Stimulated activated memory B cell treated with anti-CD40 and anti-IgM and Interleukin-4, amounts not matched to agents 10 μg/mL and 1 μg/mL and 100 μg/mL, for 72 hours (primary cell): ENCODE measurements around the gene GUCY2D.
A peak's percentile ranks its signal among the peaks of the same experiment; 100 is the strongest.
"Not testable (repeated sequence)": the region's sequence is repeated elsewhere in the genome, so short reads cannot be mapped to it uniquely, and the experiment has no call there.

ENCODE experiments used
- ATAC-seq: fragments of 150-1000 bp; cut with Tn5 transposase; 2 replicates; pipeline ENCODE4 v1.10.0; 2021
- H3K27ac Mint-ChIP-seq: one replicate; pipeline ENCODE4 v1.8.0; 2022; ENCODE audit warnings: mild to moderate bottlenecking, mixed read lengths
- H3K27me3 Mint-ChIP-seq: one replicate; pipeline ENCODE4 v1.8.0; 2022; ENCODE audit warnings: mixed read lengths
- H3K36me3 Mint-ChIP-seq: one replicate; pipeline ENCODE4 v1.8.0; 2022; ENCODE audit warnings: mixed read lengths
- H3K4me1 Mint-ChIP-seq: one replicate; pipeline ENCODE4 v1.8.0; 2022; ENCODE audit warnings: mixed read lengths
- H3K4me3 Mint-ChIP-seq: one replicate; pipeline ENCODE4 v1.8.0; 2022; ENCODE audit warnings: mild to moderate bottlenecking, moderate library complexity, mixed read lengths
- H3K9me3 Mint-ChIP-seq: one replicate; pipeline ENCODE4 v1.8.0; 2022; ENCODE audit warnings: mixed read lengths

GUCY2D gene

DNA sequence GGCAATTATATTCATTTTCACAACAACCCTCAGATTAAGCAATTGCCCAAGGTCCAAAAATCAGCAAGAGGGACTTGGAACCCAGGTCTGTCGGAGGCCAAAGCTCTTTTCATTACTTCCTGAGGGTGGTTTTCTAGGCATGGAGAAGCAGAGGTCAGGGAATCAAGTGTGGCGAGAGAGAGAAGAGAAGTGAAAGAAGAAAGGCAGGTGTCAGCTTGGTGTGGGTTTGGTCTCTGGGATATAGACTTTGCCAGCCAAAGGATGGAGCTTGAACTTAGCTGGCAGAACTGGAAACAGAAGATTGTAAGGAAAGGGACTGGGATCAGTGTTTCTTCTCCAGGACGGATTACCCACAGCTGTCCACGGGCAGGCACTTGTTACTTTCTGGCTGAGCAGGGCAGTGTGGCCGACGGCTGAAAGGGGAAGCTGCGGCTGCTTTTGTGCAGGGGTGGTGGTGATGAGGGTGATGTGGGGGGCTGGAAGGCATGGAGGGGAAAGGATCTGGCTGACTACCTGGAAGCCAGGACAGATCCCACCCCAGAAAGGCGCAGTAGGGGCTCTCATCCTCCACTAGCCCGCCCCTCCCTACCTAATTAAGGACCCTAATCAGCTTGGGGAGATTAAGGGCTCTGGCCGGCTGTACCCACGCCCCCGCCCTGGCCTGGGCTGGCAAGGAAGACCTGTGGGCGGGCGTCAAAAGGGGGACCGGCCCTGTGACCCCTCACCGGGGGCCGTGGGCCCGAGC, at the start of gene GUCY2D:
GUCY2D (plus strand) TSS at position 640 of the 745 bp plus-strand sequence. CDS start 433 bp downstream, outside the sequence.
- ATAC-seq = peak; percentile 68
- Mint-ChIP-seq H3K4me1 (peaks cover 21% of the 10 kb centered on the region), H3K4me3 (peak within 1 kb of the TSS; percentile 69), H3K36me3 (no peaks in the 10 kb centered on the region), H3K27ac (peak within 1 kb of the TSS; percentile 10), H3K9me3 (peaks cover 4% of the 10 kb centered on the region), H3K27me3 (peaks cover 67% of the 10 kb centered on the region)

DNA sequence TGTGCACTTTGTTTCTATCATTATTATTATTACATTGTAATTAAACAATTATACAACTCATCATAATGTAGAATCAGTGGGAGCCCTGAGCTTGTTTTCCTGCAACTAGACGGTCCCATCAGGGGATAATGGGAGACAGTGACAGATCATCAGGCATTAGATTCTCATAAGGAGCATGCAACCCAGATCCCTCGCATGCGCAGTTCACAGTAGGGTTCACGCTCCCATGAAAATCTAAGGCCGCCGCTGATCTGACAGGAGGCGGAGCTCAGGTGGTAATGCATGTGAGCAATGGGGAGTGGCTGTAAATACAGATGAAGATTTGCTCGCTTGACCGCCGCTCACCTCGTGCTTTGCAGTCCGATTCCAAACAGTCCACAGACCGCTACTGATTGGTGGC, 49.1 kb upstream of the GUCY2D start:
- Mint-ChIP-seq H3K4me1 (peaks cover 15% of the 10 kb centered on the region), H3K36me3 (peaks cover 21% of the 10 kb centered on the region)
- not testable (repeated sequence) for H3K27me3 Mint-ChIP-seq, ATAC-seq, H3K9me3 Mint-ChIP-seq, H3K27ac Mint-ChIP-seq, H3K4me3 Mint-ChIP-seq

DNA sequence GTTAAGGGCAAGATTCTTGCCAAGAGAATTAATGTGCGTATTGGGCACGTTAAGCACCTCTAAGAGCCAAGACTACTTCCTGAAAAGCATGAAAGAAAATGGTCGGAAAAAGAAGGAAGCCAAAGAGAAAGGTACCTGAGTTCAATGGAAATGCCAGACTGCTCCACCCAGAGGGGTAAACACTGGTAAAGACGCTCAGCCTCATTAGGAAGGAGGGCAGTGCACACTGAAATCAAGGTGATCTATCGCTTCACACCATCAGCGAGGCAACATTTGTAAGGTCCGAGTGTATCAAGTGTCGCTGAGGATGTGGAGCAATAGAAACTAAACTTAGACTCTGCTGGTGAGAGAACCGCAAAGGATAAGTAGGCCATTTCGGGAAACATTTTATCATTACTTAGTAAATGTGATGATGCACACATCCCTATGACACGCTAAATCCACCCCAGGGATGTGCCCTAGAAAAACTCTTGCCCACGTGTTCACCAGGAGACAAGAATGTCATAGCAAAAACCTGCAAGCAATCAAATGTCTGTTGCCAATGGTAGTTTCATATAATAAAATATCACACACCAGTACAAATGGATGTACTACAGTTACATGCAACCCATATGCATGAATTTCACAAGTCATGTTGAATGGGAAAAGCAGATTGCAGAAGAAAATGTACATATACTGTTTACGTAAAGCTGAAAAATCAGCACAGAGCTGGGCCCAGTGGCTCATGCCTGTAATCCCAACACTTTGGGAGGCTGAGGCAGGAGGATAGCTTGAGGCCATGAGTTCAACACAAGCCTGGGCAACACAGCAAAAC, 46.8 kb upstream of the GUCY2D start:
- Mint-ChIP-seq H3K4me3 (no peak overlapping the region), H3K4me1 (peaks cover 15% of the 10 kb centered on the region), H3K9me3 (no peaks in the 10 kb centered on the region), H3K27ac (no peak overlapping the region), H3K36me3 (no peaks in the 10 kb centered on the region), H3K27me3 (peaks cover 8% of the 10 kb centered on the region)
- no peak for ATAC-seq

DNA sequence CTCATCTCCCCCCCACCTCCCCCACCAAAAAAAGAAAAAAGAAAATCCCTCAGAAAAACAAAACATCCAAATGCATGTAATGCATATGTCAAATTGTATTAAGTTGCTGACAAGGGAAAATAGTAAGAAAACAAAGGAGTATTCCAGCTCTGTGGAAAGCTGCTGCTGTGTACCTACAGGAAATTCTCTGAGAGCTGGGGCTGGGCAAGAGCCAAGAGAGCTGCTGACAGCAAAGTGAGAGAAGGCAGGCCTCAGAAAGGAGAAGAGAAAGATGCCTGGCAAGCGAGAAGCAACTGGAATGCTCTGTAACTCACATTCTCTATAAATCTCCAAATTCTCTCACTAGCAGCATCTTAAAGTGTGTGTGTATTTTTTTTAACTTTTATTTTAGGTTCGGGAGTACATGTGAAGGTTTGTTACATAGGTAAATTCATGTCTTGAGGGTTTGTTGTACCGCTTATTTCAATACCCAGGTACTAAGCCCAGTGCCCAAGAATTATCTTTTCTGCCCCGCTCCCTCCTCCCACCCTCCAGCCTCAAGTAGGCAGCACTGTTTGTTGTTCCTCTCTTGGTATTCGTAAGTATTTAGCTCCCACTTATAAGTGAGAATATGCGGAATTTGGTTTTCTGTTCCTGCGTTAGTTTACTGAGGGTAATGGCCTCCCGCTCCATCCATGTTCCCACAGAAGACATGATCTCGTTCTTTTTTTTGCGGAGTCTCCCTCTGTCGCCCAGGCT, 46.0 kb upstream of the GUCY2D start:
- no peaks in the 10 kb centered on the region for H3K9me3 Mint-ChIP-seq
- no peak for ATAC-seq
- H3K36me3 Mint-ChIP-seq = no peaks in the 10 kb centered on the region
- H3K4me1 Mint-ChIP-seq = peaks cover 9% of the 10 kb centered on the region
- no peak overlapping the region for H3K27ac Mint-ChIP-seq
- no peak overlapping the region for H3K4me3 Mint-ChIP-seq
- H3K27me3 Mint-ChIP-seq = peaks cover 16% of the 10 kb centered on the region

DNA sequence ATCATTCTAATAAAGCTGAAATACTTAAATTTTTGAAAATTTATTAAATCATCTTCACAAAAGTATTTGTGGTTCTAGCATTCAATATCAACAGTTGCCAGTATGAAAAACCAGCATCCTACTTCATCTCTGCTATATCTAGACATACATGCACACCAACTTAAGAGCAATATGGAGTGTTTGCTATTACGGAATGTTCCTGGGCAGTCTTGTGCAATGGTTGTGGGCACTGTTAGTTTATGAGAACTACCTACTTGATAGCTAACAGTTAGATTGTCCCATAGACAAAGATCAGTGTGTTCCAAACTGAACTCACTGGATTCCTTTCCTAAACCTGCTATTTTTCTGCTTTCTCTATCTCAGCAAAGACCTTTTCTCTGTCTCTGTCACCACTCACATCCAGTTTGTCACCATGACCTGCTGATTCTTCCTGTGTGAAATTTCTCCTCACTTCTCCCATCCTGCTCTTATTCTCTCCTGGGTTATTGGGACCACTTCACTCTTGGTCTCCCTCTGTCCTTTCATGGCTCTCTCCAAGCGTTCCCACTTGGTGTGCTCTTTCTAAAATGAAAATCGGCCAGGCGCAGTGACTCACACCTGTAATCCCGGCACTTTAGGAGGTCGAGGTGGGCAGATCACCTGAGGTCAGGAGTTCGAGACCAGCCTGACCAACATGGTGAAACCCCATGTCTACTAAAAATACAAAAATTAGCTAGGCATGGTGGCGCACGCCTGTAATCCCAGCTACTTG, 42.7 kb upstream of the GUCY2D start:
- Mint-ChIP-seq H3K27ac (no peak overlapping the region), H3K27me3 (peaks cover 22% of the 10 kb centered on the region)

DNA sequence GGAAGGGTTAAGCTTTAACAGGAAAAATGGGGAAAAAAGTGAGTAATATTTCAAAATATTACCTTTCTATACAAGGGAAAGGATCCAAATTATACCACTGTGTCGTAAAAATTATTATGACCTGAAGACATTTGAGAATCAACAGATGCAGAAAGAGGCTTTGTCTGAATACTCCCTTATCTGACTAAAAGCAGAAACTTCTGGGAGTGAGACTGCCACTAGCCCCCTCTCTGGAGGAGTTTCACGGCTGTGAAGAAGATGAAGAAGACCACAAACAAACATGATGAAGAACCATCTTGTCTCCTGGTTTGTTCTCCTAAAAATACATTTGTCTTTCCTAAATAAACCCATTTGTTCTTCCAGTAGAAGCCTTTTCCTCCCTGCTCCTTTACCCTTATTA, 41.0 kb upstream of the GUCY2D start:
- no peaks in the 10 kb centered on the region for H3K9me3 Mint-ChIP-seq
- no peaks in the 10 kb centered on the region for H3K36me3 Mint-ChIP-seq
- ATAC-seq = no peak
- peaks cover 22% of the 10 kb centered on the region for H3K27me3 Mint-ChIP-seq
- H3K4me3 Mint-ChIP-seq = no peak overlapping the region
- no peak overlapping the region for H3K27ac Mint-ChIP-seq
- H3K4me1 Mint-ChIP-seq = no peaks in the 10 kb centered on the region

More for the DNA sequence above, 42.7 kb upstream of the GUCY2D start:
- no peak for ATAC-seq
- no peaks in the 10 kb centered on the region for H3K36me3 Mint-ChIP-seq
- H3K4me3 Mint-ChIP-seq = no peak overlapping the region
- no peaks in the 10 kb centered on the region for H3K9me3 Mint-ChIP-seq
- H3K4me1 Mint-ChIP-seq = no peaks in the 10 kb centered on the region

DNA sequence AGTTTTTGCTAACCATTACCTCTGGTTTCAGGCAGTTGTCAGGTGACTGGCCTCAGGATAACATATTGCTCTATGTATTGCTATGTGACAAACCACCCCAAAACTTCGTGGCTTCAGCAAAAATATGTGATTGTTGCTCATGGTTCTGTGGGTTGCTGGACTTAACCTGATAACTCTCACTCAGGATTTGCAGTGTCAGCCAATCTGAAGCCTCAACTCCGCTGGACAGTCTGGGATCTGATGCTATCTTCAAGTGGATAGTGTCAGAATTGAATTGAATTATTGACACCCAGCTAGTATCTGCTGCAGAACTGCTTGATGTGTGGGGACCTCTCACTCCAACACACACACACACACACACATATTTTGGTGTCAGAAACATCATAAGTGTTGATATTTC, 34.7 kb upstream of the GUCY2D start:
- Mint-ChIP-seq H3K27me3 (peaks cover 22% of the 10 kb centered on the region), H3K4me3 (no peak overlapping the region), H3K4me1 (no peaks in the 10 kb centered on the region), H3K36me3 (no peaks in the 10 kb centered on the region), H3K27ac (no peak overlapping the region), H3K9me3 (no peaks in the 10 kb centered on the region)
- ATAC-seq = no peak

DNA sequence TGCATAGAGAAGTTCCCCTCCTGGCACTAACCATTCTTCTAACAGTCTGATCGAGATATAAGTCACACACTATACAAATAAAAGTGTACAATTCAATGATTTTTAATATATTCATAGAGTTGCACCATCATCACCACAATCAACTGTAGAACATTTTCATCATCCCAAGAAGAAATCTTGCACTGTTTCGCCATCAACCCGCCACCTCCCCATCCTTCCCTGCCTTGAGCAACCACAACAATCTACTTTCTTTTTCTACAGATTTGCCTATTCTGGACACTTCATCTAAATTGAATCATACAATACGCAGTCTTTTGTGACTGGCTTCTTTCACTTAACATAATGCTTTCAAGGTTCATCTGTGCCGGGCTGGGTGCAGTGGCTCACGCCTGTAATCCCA, 33.0 kb upstream of the GUCY2D start:
- Mint-ChIP-seq H3K4me1 (no peaks in the 10 kb centered on the region), H3K27me3 (peaks cover 25% of the 10 kb centered on the region), H3K9me3 (peaks cover 3% of the 10 kb centered on the region), H3K36me3 (peaks cover 2% of the 10 kb centered on the region), H3K27ac (no peak overlapping the region), H3K4me3 (no peak overlapping the region)
- ATAC-seq = no peak

DNA sequence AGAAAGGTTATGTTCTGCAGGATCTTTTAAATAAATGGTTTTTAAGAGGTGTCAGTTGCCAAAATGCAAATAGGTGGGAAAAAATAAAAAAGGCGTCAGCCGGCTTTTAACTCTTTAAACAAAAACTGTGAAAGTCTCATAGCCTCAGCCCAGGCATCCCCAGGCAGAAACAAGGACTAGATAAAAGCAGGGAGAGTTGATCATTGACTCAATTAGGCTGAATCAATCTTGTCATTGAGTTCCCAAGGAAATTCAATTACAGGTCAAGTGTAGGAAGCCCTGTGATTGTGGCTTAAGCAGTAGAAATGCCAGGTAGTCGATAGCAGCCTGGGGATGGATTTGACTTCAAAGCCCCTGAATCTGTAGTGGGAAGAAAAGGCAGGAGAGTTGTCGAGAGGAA, 30.8 kb upstream of the GUCY2D start:
- Mint-ChIP-seq H3K9me3 (peaks cover 14% of the 10 kb centered on the region), H3K4me3 (no peak overlapping the region), H3K4me1 (no peaks in the 10 kb centered on the region), H3K36me3 (peaks cover 16% of the 10 kb centered on the region), H3K27ac (no peak overlapping the region), H3K27me3 (peaks cover 41% of the 10 kb centered on the region)
- ATAC-seq = no peak

DNA sequence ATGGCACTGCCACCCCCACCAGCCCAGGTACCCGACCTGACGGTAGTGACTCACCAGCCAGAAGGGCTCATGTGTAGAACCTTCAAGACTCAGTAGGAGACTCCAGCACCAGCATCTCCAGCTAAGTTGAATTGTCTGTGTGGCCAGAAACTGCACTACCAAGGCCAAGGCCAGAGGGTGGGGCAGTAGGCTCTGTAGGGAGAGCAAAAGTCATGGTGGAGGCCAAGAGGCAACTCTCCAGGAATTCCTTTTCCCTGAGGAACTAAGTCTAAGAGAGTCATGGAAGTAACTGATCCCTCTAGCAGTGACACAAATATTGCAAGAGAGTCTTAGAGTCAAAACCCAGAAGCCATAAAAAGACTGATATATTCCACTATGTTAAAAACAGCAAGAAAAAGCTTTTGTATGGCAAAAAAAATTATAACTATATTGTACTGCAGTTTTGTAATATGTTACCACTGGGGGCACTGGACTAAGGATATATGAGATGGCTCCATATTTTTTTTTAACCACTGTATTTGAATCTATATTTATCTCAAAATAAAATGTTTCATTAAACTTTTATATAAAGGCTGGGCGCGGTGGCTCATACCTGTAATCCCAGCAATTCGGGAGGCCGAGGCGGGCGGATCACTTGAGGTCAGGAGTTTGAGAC, 30.2 kb upstream of the GUCY2D start:
- H3K27ac Mint-ChIP-seq = no peak overlapping the region
- peaks cover 14% of the 10 kb centered on the region for H3K9me3 Mint-ChIP-seq
- peaks cover 47% of the 10 kb centered on the region for H3K27me3 Mint-ChIP-seq
- no peaks in the 10 kb centered on the region for H3K4me1 Mint-ChIP-seq
- H3K36me3 Mint-ChIP-seq = peaks cover 16% of the 10 kb centered on the region
- no peak overlapping the region for H3K4me3 Mint-ChIP-seq
- no peak for ATAC-seq

DNA sequence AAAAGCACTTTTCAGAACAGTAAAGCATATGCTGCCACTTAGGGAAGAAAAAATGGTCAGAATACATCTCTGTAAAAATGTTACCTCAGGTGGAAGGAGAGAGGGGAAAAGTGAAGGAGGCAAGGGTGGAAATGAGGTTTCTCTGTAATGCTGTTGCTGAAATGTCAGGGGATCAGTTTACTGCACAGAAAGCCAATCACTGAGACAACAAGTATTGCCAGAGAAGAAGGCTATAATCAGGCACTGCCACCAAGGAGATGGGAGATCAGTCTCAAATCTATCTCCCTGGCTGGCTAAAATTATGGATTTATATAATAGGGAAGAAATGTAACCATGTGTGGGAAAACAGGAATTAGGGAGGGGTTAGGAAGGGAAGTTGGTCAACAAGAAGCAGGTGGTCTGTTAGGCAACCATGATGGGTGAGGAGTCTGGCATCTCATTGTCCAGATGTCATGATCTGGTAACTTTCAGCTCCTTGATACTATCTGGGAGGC, 27.7 kb upstream of the GUCY2D start:
- Mint-ChIP-seq H3K4me1 (no peaks in the 10 kb centered on the region), H3K27me3 (peaks cover 51% of the 10 kb centered on the region), H3K36me3 (peaks cover 16% of the 10 kb centered on the region), H3K27ac (no peak overlapping the region), H3K4me3 (no peak overlapping the region), H3K9me3 (peaks cover 14% of the 10 kb centered on the region)
- ATAC-seq = no peak

DNA sequence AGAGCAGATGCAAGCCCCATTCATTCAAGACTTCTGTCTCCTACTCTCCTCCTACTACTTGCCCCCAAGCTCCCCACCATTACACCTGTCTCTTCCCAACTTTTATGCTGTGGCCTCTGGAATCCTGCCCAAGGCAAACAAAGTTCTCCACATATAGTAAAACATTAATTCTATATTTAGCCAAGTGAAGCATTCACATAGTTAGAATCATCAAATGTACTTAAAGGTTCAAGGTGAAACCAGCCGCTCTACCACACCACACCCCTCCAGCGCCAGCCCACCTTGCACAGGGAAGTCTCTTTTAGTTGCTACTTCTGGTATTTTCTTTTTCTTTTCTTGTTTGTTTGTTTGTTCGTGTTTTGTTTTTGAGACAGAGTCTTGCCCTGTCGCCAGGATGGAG, 25.4 kb upstream of the GUCY2D start:
- Mint-ChIP-seq H3K36me3 (peaks cover 16% of the 10 kb centered on the region), H3K27ac (no peak overlapping the region), H3K27me3 (peaks cover 46% of the 10 kb centered on the region), H3K9me3 (peaks cover 14% of the 10 kb centered on the region), H3K4me1 (no peaks in the 10 kb centered on the region), H3K4me3 (no peak overlapping the region)
- no peak for ATAC-seq

DNA sequence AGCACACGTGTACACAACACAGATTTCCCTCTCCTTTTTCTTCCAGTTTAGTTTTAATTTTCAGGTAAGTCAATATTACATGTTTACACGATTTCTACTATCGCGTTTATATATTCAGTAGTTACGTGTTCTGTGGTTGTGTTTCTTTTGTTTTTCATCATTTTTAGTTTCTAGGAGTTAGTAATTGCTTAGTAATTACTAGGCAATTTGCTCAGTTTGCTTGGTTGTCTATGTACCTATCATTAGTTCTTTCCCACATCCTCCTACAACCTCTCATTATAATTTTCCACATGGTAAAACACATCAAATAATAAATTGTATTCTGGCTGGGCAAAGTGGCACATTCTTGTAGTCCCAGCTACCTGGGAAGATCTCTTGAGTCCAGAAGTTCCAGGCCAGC, 24.6 kb upstream of the GUCY2D start:
- H3K27ac Mint-ChIP-seq = no peak overlapping the region
- H3K27me3 Mint-ChIP-seq = peaks cover 48% of the 10 kb centered on the region
- peaks cover 16% of the 10 kb centered on the region for H3K36me3 Mint-ChIP-seq
- H3K9me3 Mint-ChIP-seq = peaks cover 14% of the 10 kb centered on the region
- no peaks in the 10 kb centered on the region for H3K4me1 Mint-ChIP-seq
- H3K4me3 Mint-ChIP-seq = no peak overlapping the region
- no peak for ATAC-seq

DNA sequence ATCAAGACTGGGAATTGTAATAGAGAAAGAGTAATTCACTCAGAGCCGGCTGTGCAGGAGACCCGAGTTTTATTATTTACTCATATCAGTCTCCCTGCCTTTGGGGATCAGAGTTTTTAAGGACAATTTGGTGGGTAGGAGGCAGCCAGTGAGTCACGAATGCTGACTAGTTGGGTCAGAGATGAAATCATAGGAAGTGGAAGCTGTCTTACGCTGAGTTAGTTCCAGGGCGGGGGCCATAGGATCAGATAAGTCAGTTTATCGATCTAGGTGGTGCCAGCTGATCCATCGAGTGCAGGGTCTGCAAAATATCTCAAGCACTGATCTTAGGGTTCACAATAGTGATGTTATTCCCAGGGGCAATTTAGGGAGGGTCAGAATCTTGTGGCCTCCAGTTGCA, 20.2 kb upstream of the GUCY2D start:
- ATAC-seq = no peak
- no peaks in the 10 kb centered on the region for H3K9me3 Mint-ChIP-seq
- H3K4me3 Mint-ChIP-seq = no peak overlapping the region
- no peaks in the 10 kb centered on the region for H3K4me1 Mint-ChIP-seq
- H3K27ac Mint-ChIP-seq = no peak overlapping the region
- H3K36me3 Mint-ChIP-seq = no peaks in the 10 kb centered on the region
- peaks cover 54% of the 10 kb centered on the region for H3K27me3 Mint-ChIP-seq
